Stomach (tissue), 4 donors: ENCODE results near the gene SCN7A.

Source experiments
- CTCF ChIP-seq, 7 experiments: fragments of 450-650 bp in 4 of 7; fragments of 200-600 bp in 3 of 7; sonication (generic) in 3 of 7; IDR thresholded peaks; one replicate each; pipeline ENCODE4 v1.5.1; 2016 to 2019; ENCODE audit warnings: antibody characterized with exemption in 7 of 7, control low read depth in 2 of 7, mild to moderate bottlenecking in 1 of 7
- EP300 ChIP-seq: sonication (generic); formaldehyde crosslinking; IDR thresholded peaks from one replicate; pipeline ENCODE4 v1.6.1; 2017; ENCODE audit warnings: antibody characterized with exemption
- POLR2A ChIP-seq, 4 donors: fragments of 450-650 bp; IDR thresholded peaks; one replicate each; pipeline ENCODE4 v1.6.1; 2016; ENCODE audit warnings: antibody characterized with exemption in 4 of 4, control low read depth in 2 of 4, mild to moderate bottlenecking in 1 of 4, moderate library complexity in 1 of 4
- POLR2AphosphoS5 ChIP-seq, 3 donors: sonication (generic); formaldehyde crosslinking; IDR thresholded peaks; one replicate each; pipeline ENCODE4 v1.6.1; 2016; ENCODE audit warnings: antibody characterized with exemption in 3 of 3

- TF ChIP-seq CTCF (IDR thresholded peaks at IDR 0.05) (no peak), POLR2A (IDR thresholded peaks at IDR 0.05) (no peak), POLR2AphosphoS5 (IDR thresholded peaks at IDR 0.05) (no peak), EP300 (no peak)
These were observed 83.1 kb downstream of the SCN7A start for GRCh38 chr2:166410828-166411472.
